H1 (cell line): Measurements from ENCODE around the gene BMPR1A. TPM values are rescaled to one million over a fixed set of nuclear protein-coding genes. Genes with fewer than 3 reads are reported as not detected.
A peak's percentile ranks its signal among the peaks of the same experiment; 100 is the strongest.

Experiments
- CTCF ChIA-PET: fragments of 300-600 bp; sonication (Branson Sonifier 250); formaldehyde crosslinking; loops from one replicate; lab custom pipeline; 2021; ENCODE audit not compliant: partially characterized antibody; lab: Charles Lee
- POLR2A ChIA-PET: fragments of 300-600 bp; sonication (Branson Sonifier 250); formaldehyde crosslinking; loops from one replicate; lab custom pipeline; 2021; ENCODE audit warnings: inconsistent platforms; ENCODE audit not compliant: partially characterized antibody; lab: Charles Lee
- DNase-seq, 2 experiments: peaks; one replicate each; pipeline versions ENCODE4 v3.0.0 to v3.0.0-alpha.2; 2010 to 2022; ENCODE audit warnings: low spot score in 2 of 2, low read depth in 1 of 2, mixed read lengths in 1 of 2
- FAIRE-seq: peaks from 2 replicates; lab custom pipeline; 2011; peaks lifted over from hg19 to GRCh38; lab: Jason Lieb, UNC
- H2AFZ ChIP-seq: 2 replicates; pipeline ENCODE4 v1.8.1; 2012; ENCODE audit warnings: low read length, inconsistent platforms
- H2AK5ac ChIP-seq: 2 replicates; pipeline ENCODE4 v1.6.1; 2013; ENCODE audit warnings: low read depth, low read length
- H2BK120ac ChIP-seq: replicated peaks from 2 replicates; pipeline ENCODE3; 2013; ENCODE audit warnings: low read depth, low read length, inconsistent platforms
- H2BK12ac ChIP-seq: 2 replicates; pipeline ENCODE4 v1.6.1; 2013; ENCODE audit warnings: low read depth, low read length
- H2BK15ac ChIP-seq: 2 replicates; pipeline ENCODE4 v1.6.1; 2013; ENCODE audit warnings: low read length
- H2BK20ac ChIP-seq: 2 replicates; pipeline ENCODE4 v1.6.1; 2013; ENCODE audit warnings: low read length
- H2BK5ac ChIP-seq: 2 replicates; pipeline ENCODE4 v1.6.1; 2013; ENCODE audit warnings: low read depth, low read length
- H3K14ac ChIP-seq: 2 replicates; pipeline ENCODE4 v1.6.1; 2013; ENCODE audit warnings: inconsistent platforms; ENCODE audit not compliant: insufficient read length
- H3K18ac ChIP-seq: 2 replicates; pipeline ENCODE4 v1.6.1; 2013; ENCODE audit warnings: low read length; ENCODE audit errors: extremely low read depth
- H3K23ac ChIP-seq: 2 replicates; pipeline ENCODE4 v1.6.1; 2013; ENCODE audit warnings: inconsistent platforms; ENCODE audit not compliant: insufficient read length
- H3K23me2 ChIP-seq: 2 replicates; pipeline ENCODE4 v1.6.1; 2013; ENCODE audit warnings: low read depth, low read length
- H3K27ac ChIP-seq: 2 replicates; pipeline ENCODE4 v1.6.1; 2011; ENCODE audit warnings: low read depth, low read length, inconsistent platforms
- H3K27me3 ChIP-seq, 4 experiments: replicated peaks in 1 of 4; 1 replicate in 1 of 4; 2 replicates in 3 of 4; pipeline versions ENCODE4 v1.6.1 to v1.8.1; 2011 to 2013; ENCODE audit warnings: low read length in 3 of 4, mild to moderate bottlenecking in 3 of 4, inconsistent platforms in 2 of 4, mixed read lengths in 2 of 4, moderate library complexity in 1 of 4; ENCODE audit not compliant: control insufficient read depth in 3 of 4, insufficient read depth in 3 of 4; ENCODE audit errors: extremely low read depth in 1 of 4
- H3K36me3 ChIP-seq, 4 experiments: 2 replicates each; pipeline versions ENCODE4 v1.6.1 to v1.8.1; 2011 to 2013; ENCODE audit warnings: mild to moderate bottlenecking in 4 of 4, low read length in 3 of 4, moderate library complexity in 2 of 4, control low read depth in 1 of 4, inconsistent platforms in 1 of 4; ENCODE audit not compliant: insufficient read depth in 4 of 4, control insufficient read depth in 2 of 4
- H3K4ac ChIP-seq: replicated peaks from 2 replicates; pipeline ENCODE3; 2013; ENCODE audit warnings: low read length, low read depth, mixed read lengths, inconsistent platforms; ENCODE audit not compliant: insufficient read length
- H3K4me1 ChIP-seq, 4 experiments: replicated peaks in 1 of 4; 1 replicate in 1 of 4; 2 replicates in 3 of 4; pipeline versions ENCODE4 v1.6.1 to v1.8.1; 2011 to 2013; ENCODE audit warnings: low read length in 3 of 4, inconsistent platforms in 2 of 4, mixed read lengths in 1 of 4; ENCODE audit not compliant: insufficient read depth in 4 of 4, control insufficient read depth in 3 of 4
- H3K4me2 ChIP-seq, 2 experiments: 2 replicates each; pipeline versions ENCODE4 v1.6.1 to v1.8.1; 2011 to 2013; ENCODE audit warnings: low read depth in 2 of 2, low read length in 2 of 2, control low read depth in 1 of 2, inconsistent platforms in 1 of 2, mild to moderate bottlenecking in 1 of 2; ENCODE audit not compliant: insufficient read depth in 1 of 2
- H3K4me3 ChIP-seq, 4 experiments: fragments of 200-600, 300-600 bp in 1 of 4; sonication (generic), shearing (Covaris generic), sonication (Bioruptor Twin) in 1 of 4; 2 replicates each; pipeline versions ENCODE4 v1.5.1 to v1.8.1; 2011 to 2016; ENCODE audit warnings: low read length in 4 of 4, low read depth in 3 of 4, control low read depth in 2 of 4, inconsistent platforms in 2 of 4, mild to moderate bottlenecking in 2 of 4, mixed read lengths in 1 of 4, moderate library complexity in 1 of 4; ENCODE audit not compliant: insufficient read depth in 2 of 4; ENCODE audit errors: extremely low read depth in 1 of 4
- H3K56ac ChIP-seq: replicated peaks from 2 replicates; pipeline ENCODE3; 2013; ENCODE audit warnings: low read depth, mild to moderate bottlenecking, mixed read lengths, low read length, inconsistent platforms; ENCODE audit not compliant: insufficient read length
- H3K79me1 ChIP-seq: 2 replicates; pipeline ENCODE4 v1.6.1; 2013; ENCODE audit warnings: low read depth, low read length, control low read depth
- H3K79me2 ChIP-seq, 2 experiments: 2 replicates each; pipeline versions ENCODE4 v1.6.1 to v1.8.1; 2012 to 2013; ENCODE audit warnings: low read length in 2 of 2, mild to moderate bottlenecking in 2 of 2, inconsistent platforms in 1 of 2; ENCODE audit not compliant: insufficient read depth in 2 of 2, control insufficient read depth in 1 of 2
- H3K9ac ChIP-seq, 4 experiments: replicated peaks in 1 of 4; 1 replicate in 1 of 4; 2 replicates in 3 of 4; pipeline versions ENCODE4 v1.6.1 to v1.8.1; 2011 to 2013; ENCODE audit warnings: low read depth in 3 of 4, low read length in 3 of 4, control low read depth in 2 of 4, mild to moderate bottlenecking in 2 of 4, moderate library complexity in 2 of 4, inconsistent platforms in 1 of 4; ENCODE audit errors: extremely low read depth in 1 of 4
- H3K9me3 ChIP-seq, 2 experiments: 2 replicates each; pipeline versions ENCODE4 v1.6.1 to v1.8.1; 2012 to 2013; ENCODE audit warnings: mild to moderate bottlenecking in 2 of 2, moderate library complexity in 2 of 2, control low read depth in 1 of 2, inconsistent platforms in 1 of 2, low read depth in 1 of 2, low read length in 1 of 2, mixed read lengths in 1 of 2; ENCODE audit not compliant: insufficient read depth in 2 of 2
- H4K20me1 ChIP-seq, 2 experiments: replicated peaks in 1 of 2; 2 replicates each; pipeline versions ENCODE3 to v1.8.1; 2011 to 2013; ENCODE audit warnings: inconsistent platforms in 2 of 2, low read length in 2 of 2, mild to moderate bottlenecking in 1 of 2; ENCODE audit not compliant: insufficient read depth in 2 of 2, control insufficient read depth in 1 of 2
- H4K5ac ChIP-seq: 2 replicates; pipeline ENCODE4 v1.6.1; 2013; ENCODE audit warnings: low read length, low read depth, mixed read lengths, inconsistent platforms; ENCODE audit not compliant: insufficient read length
- H4K8ac ChIP-seq: 2 replicates; pipeline ENCODE4 v1.8.0; 2013; ENCODE audit warnings: mild to moderate bottlenecking, moderate library complexity, low read length, inconsistent platforms; ENCODE audit not compliant: insufficient read depth; ENCODE audit errors: extremely low read depth
- H4K91ac ChIP-seq: replicated peaks from 2 replicates; pipeline ENCODE3; 2013; ENCODE audit warnings: low read length, mixed read lengths, inconsistent platforms; ENCODE audit not compliant: insufficient read length
- CTCF ChIP-seq, 3 experiments: IDR thresholded peaks; 1 replicate in 2 of 3; 2 replicates in 1 of 3; pipeline versions ENCODE4 v1.5.1 to v1.6.1; 2011; ENCODE audit warnings: low read length in 3 of 3, mild to moderate bottlenecking in 3 of 3, inconsistent platforms in 2 of 3, low read depth in 1 of 3, moderate library complexity in 1 of 3; ENCODE audit not compliant: insufficient read depth in 1 of 3; ENCODE audit errors: control extremely low read depth in 1 of 3
- MAX ChIP-seq: IDR thresholded peaks from 2 replicates; pipeline ENCODE4 v1.6.1; 2012; ENCODE audit warnings: inconsistent platforms
- RAD21 ChIP-seq, 2 experiments: IDR thresholded peaks in 1 of 2; conservative IDR thresholded peaks in 1 of 2; 2 replicates each; pipeline ENCODE4 v1.6.1; 2011; ENCODE audit warnings: low read depth in 2 of 2, low read length in 2 of 2, improper control_type of control experiment in 1 of 2, inconsistent platforms in 1 of 2, mild to moderate bottlenecking in 1 of 2, moderate library complexity in 1 of 2
- TAF1 ChIP-seq: IDR thresholded peaks from 2 replicates; pipeline ENCODE4 v1.6.1; 2011; ENCODE audit warnings: mild to moderate bottlenecking, low read depth, low read length
- USF2 ChIP-seq: IDR thresholded peaks from 2 replicates; pipeline ENCODE4 v1.6.1; 2011; ENCODE audit warnings: low read length, improper control_type of control experiment
- WGBS, 2 experiments: shearing (Covaris generic) in 1 of 2; methylation state at CpG; one replicate each; pipeline versions ENCODE4 v1.1.6 to v1.1.7; 2013 to 2015; ENCODE audit warnings: low lambda C conversion rate in 2 of 2, mixed read lengths in 2 of 2, inconsistent platforms in 1 of 2, low coverage in 1 of 2, missing lambda C conversion rate in 1 of 2; ENCODE audit not compliant: insufficient replicate concordance in 2 of 2, insufficient coverage in 1 of 2, insufficient read length in 1 of 2; ENCODE audit errors: extremely low coverage in 1 of 2, missing lambda C conversion rate in 1 of 2; 5-methylcytosine and 5-hydroxymethylcytosine counted together
- polyA plus RNA-seq, 7 experiments: library from polyadenylated mRNA; depleted of rRNA in 3 of 7; stranded (reverse) in 5 of 7; unstranded in 2 of 7; fragments of >200 nt in 5 of 7; fragments of 200-250 nt in 2 of 7; gene quantifications; 1 replicate in 5 of 7; 2 replicates in 1 of 7; 4 replicates in 1 of 7; pipeline versions ENCODE4 v1.2.1 to v1.2.3, GENCODE V29; 2011 to 2013; ENCODE audit warnings: missing spikeins in 2 of 7, mixed read lengths in 2 of 7
- total RNA-seq: library from RNA; stranded (reverse); fragmentation: NEBNext Ultra II Directional; extraction: Animal tissue kit (Norgen Biotek cat#: 25700); gene quantifications from 2 replicates; pipeline ENCODE4 v1.2.1, GENCODE V29; 2021

The BMPR1A gene
- total and polyA plus RNA-seq, 2 of the 8 experiments (the other 6 are each of a cell fraction or from before 2014, with no cell fraction given), result 34.4 to 129 TPM

- no peaks in the 10 kb centered on the region for H4K20me1 ChIP-seq
- H3K36me3 ChIP-seq, result no peaks in the 10 kb centered on the region
- no peaks in the 10 kb centered on the region for H3K9me3 ChIP-seq
- peak overlapping the region; percentile 90 for H4K8ac ChIP-seq
- H3K14ac ChIP-seq, result no peak overlapping the region
- no peak overlapping the region for H4K5ac ChIP-seq
- FAIRE-seq (no peak), DNase-seq (peak in 1 of 2 experiments; percentile 81)
- no peak overlapping the region for H3K4me2 ChIP-seq
- H3K56ac ChIP-seq, result no peak overlapping the region
- H3K4me1 ChIP-seq, result peaks cover 15 to 47% (median 34%) of the 10 kb centered on the region in 4 experiments
- peak overlapping the region; percentile 67 for H2BK120ac ChIP-seq
- peak overlapping the region; percentile 93 for H3K18ac ChIP-seq
- H2AK5ac ChIP-seq, result peak overlapping the region; percentile 100
- ChIA-PET POLR2A (interaction anchor here (0.7 to 2.2 kb wide), 8 partner anchors 10 to 132 kb away, joined by 3 to 14 read pairs (median 3); no protein-coding TSS in a partner anchor), CTCF (interaction anchor here (0.6 to 26.4 kb wide), 19 partner anchors 0 to 334 kb away, joined by 3 to 975 read pairs (median 5); partner anchors contain the start of genes ADIRF, MMRN2 and SNCG)
- H3K79me2 ChIP-seq, result no peaks in the 10 kb centered on the region
- no peaks in the 10 kb centered on the region for H3K27me3 ChIP-seq
- peak overlapping the region; percentile 99 for H2BK12ac ChIP-seq
- H2BK5ac ChIP-seq, result peak overlapping the region; percentile 99
- 0 out of 2 replicates have a peak overlapping the region, but pooled peaks have one; percentile 28 for H2AFZ ChIP-seq
- peak overlapping the region; percentile 80 for H3K4ac ChIP-seq
- H3K4me3 ChIP-seq, result no peak overlapping the region
- no peak overlapping the region for H3K23ac ChIP-seq
- H3K9ac ChIP-seq, result peak overlapping the region in 2 of 4 experiments; percentile 14 to 33; a peak in 1 of 7 replicates
- H2BK15ac ChIP-seq, result peak overlapping the region; percentile 100
- no peak overlapping the region; the same call in 1 of the 2 replicates for H3K27ac ChIP-seq
- WGBS, 2 experiments, result 72% methylated on average over 36 of the region's 37 CpGs; no CpG with 5 or more reads in 1 of the 2 experiments
- H2BK20ac ChIP-seq, result peak overlapping the region; percentile 98
- no peaks in the 10 kb centered on the region for H3K23me2 ChIP-seq
- no peaks in the 10 kb centered on the region for H3K79me1 ChIP-seq
- peak overlapping the region; percentile 96 for H4K91ac ChIP-seq
- TF ChIP-seq TAF1, result 0 out of 2 replicates have a peak, but pooled peaks have one; percentile 16
- peak; percentile 86 for TF ChIP-seq MAX
- peak; percentile 86 to 90 for TF ChIP-seq RAD21 (IDR thresholded peaks at IDR 0.05 in 1 of 2, conservative IDR thresholded peaks at IDR 0.05 in 1 of 2; ENCODE audit: low read depth in 2 of 2, low read length in 2 of 2)
- TF ChIP-seq USF2, result 0 out of 2 replicates have a peak, but pooled peaks have one; percentile 22
- TF ChIP-seq CTCF (IDR thresholded peaks at IDR 0.05; ENCODE audit: control extremely low read depth in 1 of 3, insufficient read depth in 1 of 3, low read depth in 1 of 3, low read length in 3 of 3), result peak in 2 of 3 experiments; percentile 96 to 100; a peak in 3 of 4 replicates
Measured at GRCh38 chr10:86960003-86960862, 203.8 kb downstream of the BMPR1A start.
